GM23248 (cell line): Measurements from ENCODE around the gene TIRAP. TPM values are rescaled to one million over a fixed set of nuclear protein-coding genes. Genes with fewer than 3 reads are reported as not detected.

Source experiments
- DNase-seq: peaks from one replicate; pipeline ENCODE4 v3.0.0-alpha.2; 2015
- H2AFZ ChIP-seq: fragments of 200-600 bp; sonication (generic); 2 replicates; pipeline ENCODE4 v1.6.1; 2016; ENCODE audit warnings: antibody characterized with exemption
- H3F3A ChIP-seq: fragments of 200-600 bp; sonication (generic); 2 replicates; pipeline ENCODE4 v1.6.1; 2016; ENCODE audit warnings: mild to moderate bottlenecking, antibody characterized with exemption, mixed run types; ENCODE audit not compliant: insufficient read depth
- H3K27ac ChIP-seq: fragments of 200-600 bp; sonication (generic); 2 replicates; pipeline ENCODE4 v1.5.1; 2016; ENCODE audit warnings: mild to moderate bottlenecking
- H3K27me3 ChIP-seq: fragments of 200-600 bp; sonication (generic); replicated peaks from 2 replicates; pipeline ENCODE4 v1.6.1; 2016; ENCODE audit warnings: mild to moderate bottlenecking; ENCODE audit not compliant: insufficient read depth
- H3K36me3 ChIP-seq: fragments of 200-600 bp; sonication (generic); 2 replicates; pipeline ENCODE4 v1.6.1; 2016; ENCODE audit warnings: low read depth, mild to moderate bottlenecking
- H3K4me1 ChIP-seq: fragments of 200-600 bp; sonication (generic); 2 replicates; pipeline ENCODE4 v1.6.1; 2016; ENCODE audit warnings: mild to moderate bottlenecking; ENCODE audit not compliant: insufficient read depth
- H3K4me2 ChIP-seq: fragments of 200-600 bp; sonication (generic); one replicate; pipeline ENCODE4 v1.6.1; 2016; ENCODE audit warnings: mild to moderate bottlenecking; ENCODE audit not compliant: unreplicated experiment
- H3K4me3 ChIP-seq: fragments of 200-600 bp; sonication (generic); 2 replicates; pipeline ENCODE4 v1.5.1; 2016; ENCODE audit warnings: mild to moderate bottlenecking
- H3K79me2 ChIP-seq: fragments of 200-600 bp; sonication (generic); 2 replicates; pipeline ENCODE4 v1.6.1; 2016; ENCODE audit warnings: mild to moderate bottlenecking; ENCODE audit not compliant: insufficient read depth
- H3K9ac ChIP-seq: fragments of 200-600 bp; sonication (generic); 2 replicates; pipeline ENCODE4 v1.6.1; 2016; ENCODE audit warnings: mild to moderate bottlenecking
- H3K9me2 ChIP-seq: fragments of 200-600 bp; sonication (generic); 2 replicates; pipeline ENCODE4 v1.6.1; 2016; ENCODE audit warnings: mixed run types, mild to moderate bottlenecking, moderate library complexity; ENCODE audit not compliant: insufficient read depth
- H3K9me3 ChIP-seq: fragments of 200-600 bp; sonication (generic); one replicate; pipeline ENCODE4 v1.6.1; 2017; ENCODE audit warnings: low read depth
- H4K20me1 ChIP-seq: fragments of 200-600 bp; sonication (generic); 2 replicates; pipeline ENCODE4 v1.6.0; 2016; ENCODE audit not compliant: insufficient read depth
- EZH2 ChIP-seq: fragments of 200-600 bp; sonication (generic); IDR thresholded peaks from 2 replicates; pipeline ENCODE4 v1.6.1; 2018; ENCODE audit warnings: antibody characterized with exemption, mild to moderate bottlenecking; ENCODE audit not compliant: insufficient read depth, poor library complexity, severe bottlenecking
- EZH2phosphoT487 ChIP-seq: fragments of 200-600 bp; sonication (generic); IDR thresholded peaks from 2 replicates; pipeline ENCODE4 v1.6.1; 2018; ENCODE audit warnings: antibody characterized with exemption, moderate library complexity, mild to moderate bottlenecking, low read depth; ENCODE audit not compliant: insufficient read depth
- WGBS, 2 experiments: methylation state at CpG; one replicate each; pipeline ENCODE4 v1.1.6; 2015 to 2017; ENCODE audit warnings: low lambda C conversion rate in 2 of 2, low coverage in 1 of 2; ENCODE audit errors: missing lambda C conversion rate in 2 of 2; 5-methylcytosine and 5-hydroxymethylcytosine counted together
- in situ Hi-C: fragments of 300-500 bp; cut with MboI; formaldehyde crosslinking; loops from 2 replicates; pipeline ENCODE4 v1.15.0; 2020
- polyA plus RNA-seq: library from polyadenylated mRNA; unstranded; fragments of >200 nt; fragmentation: Nextera tagmentation; extraction: Ambion mirVana; gene quantifications from 2 replicates; pipeline ENCODE4 v1.2.1, GENCODE V29; 2016
- total RNA-seq: library from RNA; depleted of rRNA; stranded (reverse); fragments of >200 nt; shearing (Covaris generic); gene quantifications from 2 replicates; pipeline ENCODE4 v1.2.3, GENCODE V29; 2014

The TIRAP gene
- total and polyA plus RNA-seq, 2 experiments from 2014 or later = 2.8 to 3.8 TPM

DNA sequence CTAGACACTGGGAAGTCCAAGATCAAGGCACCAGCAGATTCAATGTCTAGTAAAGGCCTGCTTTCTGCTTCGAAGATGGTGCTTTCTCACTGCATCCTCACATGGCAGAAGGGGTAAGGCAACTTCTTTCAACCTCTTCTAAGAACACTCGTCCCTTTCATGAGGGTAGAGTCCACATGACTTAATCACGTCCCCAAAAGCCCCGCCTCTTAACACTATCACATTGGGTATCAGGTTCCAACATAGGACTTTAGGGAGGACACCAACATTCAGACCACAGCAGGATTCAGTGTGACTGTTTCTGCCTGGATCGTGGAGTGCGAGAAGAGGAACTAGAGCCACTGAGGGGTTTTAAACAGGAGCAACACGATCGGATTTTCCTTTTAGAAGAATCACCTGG, 3.7 kb upstream of the TIRAP start:
- no peaks in the 10 kb centered on the region for H3K9me3 ChIP-seq
- in situ Hi-C loops = no loop called here

DNA sequence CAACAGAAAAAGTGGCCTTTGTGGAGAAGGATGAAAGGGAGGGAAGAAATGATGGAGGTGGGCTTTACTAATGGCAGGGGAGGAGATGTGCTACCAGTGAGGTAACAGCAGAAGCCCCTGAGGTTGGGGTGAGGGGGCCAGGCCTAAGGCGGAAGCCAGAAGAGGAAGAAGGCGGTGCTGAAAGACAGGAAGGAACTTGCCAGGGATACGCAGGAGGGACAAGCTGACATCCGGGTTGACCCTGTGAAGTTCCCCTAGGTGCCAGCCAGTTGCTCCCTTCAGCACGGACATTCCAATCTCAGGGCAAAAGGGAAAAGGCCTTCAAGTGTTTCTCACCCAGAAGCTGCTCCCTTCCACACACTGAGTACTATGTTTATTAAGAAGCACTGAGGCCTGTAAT, 2.3 kb upstream of the TIRAP start:
- Histone ChIP-seq H3K36me3 (no peaks in the 10 kb centered on the region), H3K9me2 (no peaks in the 10 kb centered on the region), H3K4me1 (peaks cover 14% of the 10 kb centered on the region; the same call in 1 of the 2 replicates), H4K20me1 (no peaks in the 10 kb centered on the region), H3F3A (peaks cover 28% of the 10 kb centered on the region), H3K4me2 (no peak overlapping the region), H3K27me3 (no peaks in the 10 kb centered on the region), H3K4me3 (no peak overlapping the region), H3K9ac (no peak overlapping the region), H2AFZ (no peak overlapping the region), H3K79me2 (peaks cover 3% of the 10 kb centered on the region), H3K27ac (no peak overlapping the region), H3K9me3 (no peaks in the 10 kb centered on the region)
- DNase-seq = no peak
- TF ChIP-seq EZH2phosphoT487 (no peak), EZH2 (no peak)
- 83 to 88% methylated on average over 5 of the region's 5 CpGs for WGBS, 2 experiments
- in situ Hi-C loops = no loop called here

More for the DNA sequence above, 3.7 kb upstream of the TIRAP start:
- no peaks in the 10 kb centered on the region for H4K20me1 ChIP-seq
- no peaks in the 10 kb centered on the region for H3K27me3 ChIP-seq
- H3K4me2 ChIP-seq = no peak overlapping the region
- no peaks in the 10 kb centered on the region; the same call in 1 of the 2 replicates for H3K36me3 ChIP-seq
- H3K79me2 ChIP-seq = no peaks in the 10 kb centered on the region
- H3K9me2 ChIP-seq = no peaks in the 10 kb centered on the region
- H2AFZ ChIP-seq = no peak overlapping the region
- no peak for DNase-seq
- no peak overlapping the region for H3K4me3 ChIP-seq
- TF ChIP-seq EZH2phosphoT487 (no peak), EZH2 (no peak)
- 0 out of 2 replicates have a peak, but pooled peaks cover 7% of the 10 kb centered on the region for H3K4me1 ChIP-seq
- H3F3A ChIP-seq = peaks cover 15% of the 10 kb centered on the region
- H3K9ac ChIP-seq = no peak overlapping the region
- no peak overlapping the region for H3K27ac ChIP-seq
- WGBS, 2 experiments = 79% methylated on average over 8 of the region's 8 CpGs

DNA sequence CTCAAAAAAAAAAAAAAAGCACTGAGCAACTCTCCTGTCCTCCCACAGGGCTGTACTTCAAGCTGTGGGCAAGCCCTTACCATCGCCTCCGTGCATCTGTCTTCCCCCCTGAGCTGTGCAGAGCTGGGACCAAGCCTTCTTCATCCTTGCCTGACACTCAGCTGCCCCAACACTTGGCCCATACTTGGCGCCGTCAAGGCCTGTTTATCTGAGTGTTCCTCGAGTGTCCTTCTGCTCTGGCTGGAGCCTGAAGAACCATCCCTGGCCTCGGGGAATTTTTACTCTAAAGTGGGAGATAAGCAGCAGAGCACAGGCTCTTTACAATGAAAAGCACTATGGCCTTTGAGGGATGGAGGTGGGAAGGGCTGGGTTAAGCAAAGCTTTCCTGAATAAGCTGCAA, 1.6 kb upstream of the TIRAP start:
- H3K9me3 ChIP-seq = no peaks in the 10 kb centered on the region
- H3K27ac ChIP-seq = no peak overlapping the region
- H2AFZ ChIP-seq = no peak overlapping the region
- WGBS, 2 experiments = 92% methylated on average over 6 of the region's 6 CpGs
- H3K9me2 ChIP-seq = no peaks in the 10 kb centered on the region
- in situ Hi-C loops = no loop called here
- no peaks in the 10 kb centered on the region for H3K36me3 ChIP-seq
- peaks cover 9% of the 10 kb centered on the region for H3K79me2 ChIP-seq
- no peak for TF ChIP-seq EZH2
- peaks cover 30% of the 10 kb centered on the region for H3F3A ChIP-seq
- H3K9ac ChIP-seq = no peak overlapping the region
- no peak overlapping the region for H3K4me3 ChIP-seq
- no peak overlapping the region for H3K4me2 ChIP-seq
- no peaks in the 10 kb centered on the region for H4K20me1 ChIP-seq
- no peak for DNase-seq
- no peaks in the 10 kb centered on the region for H3K27me3 ChIP-seq
- H3K4me1 ChIP-seq = peaks cover 14% of the 10 kb centered on the region; the same call in 1 of the 2 replicates

DNA sequence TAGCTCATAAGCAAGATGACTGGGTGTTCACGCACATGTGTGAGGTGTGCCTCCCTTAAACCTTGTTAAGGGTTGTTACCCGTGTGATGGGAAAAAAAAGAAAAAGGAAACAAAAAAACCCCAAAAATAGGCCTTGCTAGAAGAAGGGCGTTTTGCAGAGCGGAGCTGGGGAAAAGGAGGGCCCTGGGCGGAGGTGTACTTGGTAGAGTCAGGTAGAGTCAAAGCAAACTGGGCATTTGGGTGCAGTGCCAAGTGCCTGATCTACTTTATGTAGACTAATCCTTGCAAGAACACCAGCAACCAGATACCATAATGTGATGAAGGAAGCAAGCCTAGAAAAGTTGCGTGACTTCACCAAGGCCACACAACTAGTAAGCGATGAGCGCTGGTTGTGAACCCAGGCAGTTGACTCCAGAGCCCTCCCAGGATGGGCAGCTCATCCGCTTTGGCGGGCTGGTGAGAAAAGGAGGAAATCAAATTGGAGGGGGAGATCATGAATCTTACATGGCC, 1.2 kb upstream of the TIRAP start:
- H3K9ac ChIP-seq = 0 out of 2 replicates have a peak overlapping the region, but pooled peaks have one; percentile 88
- no peak overlapping the region for H3K27ac ChIP-seq
- H3K9me2 ChIP-seq = no peaks in the 10 kb centered on the region
- in situ Hi-C loops = no loop called here
- H3K79me2 ChIP-seq = peaks cover 12% of the 10 kb centered on the region
- no peaks in the 10 kb centered on the region for H3K36me3 ChIP-seq
- H4K20me1 ChIP-seq = peaks cover 4% of the 10 kb centered on the region; the same call in 1 of the 2 replicates
- TF ChIP-seq EZH2phosphoT487 (no peak), EZH2 (no peak)
- H3F3A ChIP-seq = peaks cover 30% of the 10 kb centered on the region
- no peak for DNase-seq
- no peaks in the 10 kb centered on the region for H3K27me3 ChIP-seq
- no peaks in the 10 kb centered on the region for H3K9me3 ChIP-seq
- 0 out of 2 replicates have a peak overlapping the region, but pooled peaks have one; percentile 85 for H3K4me3 ChIP-seq
- WGBS, 2 experiments = 94 to 95% methylated on average over 10 of the region's 10 CpGs
- peak overlapping the region; percentile 93 for H2AFZ ChIP-seq
- peak overlapping the region; percentile 79 for H3K4me2 ChIP-seq
- H3K4me1 ChIP-seq = peaks cover 14% of the 10 kb centered on the region; the same call in 1 of the 2 replicates
